OCI-M1 (cell line): ENCODE measurements around the gene SIGLEC1.
A peak's percentile ranks its signal among the peaks of the same experiment; 100 is the strongest.

Source experiments
- DNase-seq: peaks from one replicate; lab custom pipeline; 2025; lab: John Stamatoyannopoulos, UW

The SIGLEC1 gene

GRCh38 chr20:3712279-3712873 is at the start of gene SIGLEC1:
TSS of gene SIGLEC1 (minus strand) at chr20:3712600. CDS start at chr20:3707128, 5,472 bp downstream.
- DNase-seq = peak; percentile 46

DNA sequence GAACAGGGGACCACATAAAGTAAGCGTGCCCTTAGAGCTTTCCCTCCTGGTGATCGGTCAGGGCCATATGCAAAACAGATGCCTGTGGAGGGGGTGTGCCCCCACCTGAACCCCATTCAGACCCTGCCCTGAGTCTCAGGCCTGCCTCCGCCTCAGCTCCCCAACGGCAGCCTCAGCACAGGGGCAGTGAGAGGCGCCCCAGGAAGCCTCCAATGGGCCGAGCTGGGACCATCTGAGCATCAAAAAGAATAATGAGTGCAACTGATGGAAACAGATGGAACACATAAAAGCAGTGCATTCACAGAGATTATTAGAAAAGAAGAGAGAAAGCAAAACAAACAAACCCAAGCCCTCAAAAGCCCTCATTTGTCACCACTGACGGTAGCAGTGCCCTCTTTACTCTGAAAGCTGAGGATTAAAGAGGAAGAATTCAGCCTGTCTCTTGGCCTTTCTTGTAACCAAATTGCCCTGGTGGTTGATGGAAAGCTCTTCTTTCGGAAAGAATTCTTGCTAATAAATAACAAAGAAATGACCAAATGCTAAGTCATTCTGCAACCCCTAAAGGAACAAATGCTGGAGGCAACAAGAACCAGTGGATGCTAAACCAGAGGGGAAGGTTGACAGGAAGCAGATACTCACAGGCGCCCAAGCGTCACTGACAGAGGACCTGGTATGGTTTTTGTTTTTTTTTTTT is 48.4 kb upstream of the SIGLEC1 start:
- no peak for DNase-seq

DNA sequence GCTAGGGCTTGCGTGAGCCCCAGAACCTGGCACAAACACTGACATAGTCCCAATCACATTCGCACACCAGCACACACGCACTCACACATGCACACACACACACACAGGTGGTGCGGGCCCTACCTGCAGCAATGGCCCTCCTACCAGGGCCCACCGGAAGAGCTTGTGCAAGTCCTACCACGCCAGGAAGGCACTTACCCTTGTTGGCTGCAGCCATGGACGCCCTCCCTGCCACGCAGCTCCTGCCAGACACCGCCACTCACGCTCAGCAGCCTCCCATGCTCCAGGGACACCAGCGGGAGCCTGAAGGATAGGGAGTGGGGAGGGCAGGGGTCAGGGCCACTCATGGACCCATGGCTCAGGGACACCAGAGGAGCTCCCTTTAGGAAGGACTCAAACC is 47.5 kb upstream of the SIGLEC1 start:
- no peak for DNase-seq

GRCh38 chr20:3759316-3759823 is 47.0 kb upstream of the SIGLEC1 start:
- no peak for DNase-seq

DNA sequence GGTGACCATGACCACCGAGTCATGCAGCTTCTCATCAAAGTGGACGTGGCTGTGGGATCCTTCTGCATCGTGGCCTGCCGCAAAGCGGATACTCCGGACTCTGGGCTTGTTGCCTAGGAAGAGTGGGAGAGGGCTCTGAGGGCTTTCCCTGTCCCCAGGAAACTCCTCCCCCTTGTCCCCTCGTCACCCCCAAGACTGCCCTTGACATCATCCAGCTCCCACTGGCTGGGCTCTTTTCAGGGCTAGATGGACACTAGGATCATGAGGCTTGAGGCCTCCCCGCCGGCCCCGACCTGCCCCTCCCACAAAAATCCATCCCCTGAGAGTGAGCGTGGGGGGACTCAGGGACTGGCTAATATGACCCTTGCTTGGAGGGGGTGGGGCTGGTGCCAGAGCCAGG is 46.2 kb upstream of the SIGLEC1 start:
- no peak for DNase-seq

DNA sequence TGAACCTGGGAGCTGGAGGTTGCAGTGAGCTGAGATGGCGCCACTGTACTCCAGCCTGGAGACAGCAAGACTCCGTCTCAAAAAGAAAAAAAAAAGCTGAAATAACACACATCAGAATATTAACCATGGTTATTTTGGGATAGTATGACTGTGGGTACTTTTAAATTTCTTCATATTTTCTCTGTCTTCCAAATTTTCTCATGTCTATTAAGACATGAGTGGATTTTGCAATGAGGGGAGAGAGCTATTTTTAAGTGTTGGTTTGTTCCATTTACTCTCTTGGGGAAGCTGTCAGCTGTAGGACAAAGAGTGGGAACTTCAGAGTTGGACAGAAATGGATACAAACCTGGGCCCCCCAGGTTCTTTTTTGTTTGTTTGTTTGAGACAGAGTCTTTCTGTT is 44.9 kb upstream of the SIGLEC1 start:
- DNase-seq = no peak

DNA sequence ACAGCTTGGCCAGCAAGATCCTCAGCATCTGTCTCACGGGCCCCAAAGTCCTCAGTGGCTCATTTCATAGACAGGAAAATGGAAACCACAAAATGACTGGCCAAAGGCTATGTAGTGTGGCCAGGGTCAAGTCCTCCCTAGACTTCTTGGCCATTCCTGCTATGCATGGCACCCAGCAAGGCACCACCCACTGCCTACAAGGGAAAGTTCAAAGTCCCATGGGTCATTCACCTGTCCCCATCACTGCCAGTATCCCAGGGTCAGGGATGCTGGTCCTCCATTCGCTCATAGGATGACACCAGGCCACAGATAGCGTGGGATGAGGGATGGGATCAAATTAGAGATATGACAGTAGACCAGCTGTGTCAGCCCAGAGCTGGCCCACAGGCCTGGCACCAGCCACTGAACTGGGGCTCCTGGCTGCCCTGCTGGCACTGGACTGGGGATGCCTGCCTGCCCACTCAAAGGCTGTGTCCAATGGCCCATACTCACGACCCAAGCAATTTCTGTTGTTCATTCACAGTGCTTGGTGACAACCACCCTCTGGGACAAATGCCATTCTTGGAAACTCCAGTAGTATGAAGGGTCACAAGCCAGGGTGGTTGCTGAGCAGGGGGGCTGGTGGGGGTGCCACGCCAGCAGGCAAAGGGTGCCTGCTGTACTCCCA is 43.5 kb upstream of the SIGLEC1 start:
- no peak for DNase-seq

- no peak for DNase-seq
Observed at GRCh38 chr20:3755269-3755668, 42.9 kb upstream of the SIGLEC1 start.

DNA sequence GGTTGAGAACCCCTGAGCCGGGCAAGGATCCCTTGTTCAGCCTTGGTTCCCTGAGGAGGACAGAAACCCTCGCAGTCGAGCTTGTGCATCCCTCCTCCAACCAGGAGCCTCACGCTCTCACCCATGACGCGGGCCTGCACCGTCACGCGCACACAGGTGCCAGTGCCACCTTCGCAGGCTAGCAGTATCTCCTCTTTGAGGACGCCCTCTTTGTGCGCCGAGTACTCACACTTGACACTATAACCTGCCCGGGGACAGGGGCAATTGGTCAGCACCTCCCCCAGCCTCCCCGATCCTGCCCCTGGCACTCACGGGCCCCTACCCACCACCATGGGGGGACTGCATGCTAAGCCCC is 41.9 kb upstream of the SIGLEC1 start:
- DNase-seq = no peak

- no peak for DNase-seq
Observed at GRCh38 chr20:3753501-3754275, 41.3 kb upstream of the SIGLEC1 start.

DNA sequence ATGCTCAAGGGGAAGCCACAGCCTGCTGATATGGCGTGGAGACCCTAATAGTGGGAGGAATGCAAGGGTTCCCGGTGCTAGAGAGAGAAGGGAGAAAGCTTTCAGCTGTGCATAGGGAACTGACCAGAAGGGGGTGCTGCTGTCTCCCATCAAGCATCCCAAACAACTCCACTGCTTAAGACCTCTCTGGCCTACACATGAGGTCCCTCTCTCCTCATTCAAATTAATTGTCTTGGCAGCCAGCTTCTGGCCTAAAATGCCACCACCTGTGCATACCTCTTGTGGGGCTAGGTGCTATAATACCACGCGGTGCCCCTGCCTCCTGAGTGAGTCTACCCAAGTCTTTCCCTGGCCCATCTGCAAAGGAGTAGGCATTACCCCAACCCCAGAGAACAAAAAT is 40.7 kb upstream of the SIGLEC1 start:
- peak; percentile 77 for DNase-seq

GRCh38 chr20:3752386-3752759 is 40.0 kb upstream of the SIGLEC1 start:
- DNase-seq = no peak

GRCh38 chr20:3751675-3752385 is 39.4 kb upstream of the SIGLEC1 start:
- DNase-seq = peak; percentile 90

DNA sequence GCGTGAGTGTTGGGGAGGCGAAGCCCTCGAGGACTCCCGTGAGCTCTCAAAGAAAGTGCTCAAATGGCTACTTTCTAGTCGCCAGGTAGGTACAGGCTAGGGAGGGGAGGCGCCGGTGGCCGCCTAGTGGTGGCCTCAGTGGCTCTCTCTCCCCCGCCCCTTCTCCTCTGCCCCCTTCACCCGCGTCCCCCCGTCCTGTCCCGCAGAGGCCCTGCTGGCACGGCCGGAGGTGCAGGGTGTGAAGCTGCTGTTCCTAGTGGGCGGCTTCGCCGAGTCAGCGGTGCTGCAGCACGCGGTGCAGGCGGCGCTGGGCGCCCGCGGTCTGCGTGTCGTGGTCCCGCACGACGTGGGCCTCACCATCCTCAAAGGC is 38.9 kb upstream of the SIGLEC1 start:
- no peak for DNase-seq

GRCh38 chr20:3749689-3750531 is 37.5 kb upstream of the SIGLEC1 start:
- DNase-seq = no peak

DNA sequence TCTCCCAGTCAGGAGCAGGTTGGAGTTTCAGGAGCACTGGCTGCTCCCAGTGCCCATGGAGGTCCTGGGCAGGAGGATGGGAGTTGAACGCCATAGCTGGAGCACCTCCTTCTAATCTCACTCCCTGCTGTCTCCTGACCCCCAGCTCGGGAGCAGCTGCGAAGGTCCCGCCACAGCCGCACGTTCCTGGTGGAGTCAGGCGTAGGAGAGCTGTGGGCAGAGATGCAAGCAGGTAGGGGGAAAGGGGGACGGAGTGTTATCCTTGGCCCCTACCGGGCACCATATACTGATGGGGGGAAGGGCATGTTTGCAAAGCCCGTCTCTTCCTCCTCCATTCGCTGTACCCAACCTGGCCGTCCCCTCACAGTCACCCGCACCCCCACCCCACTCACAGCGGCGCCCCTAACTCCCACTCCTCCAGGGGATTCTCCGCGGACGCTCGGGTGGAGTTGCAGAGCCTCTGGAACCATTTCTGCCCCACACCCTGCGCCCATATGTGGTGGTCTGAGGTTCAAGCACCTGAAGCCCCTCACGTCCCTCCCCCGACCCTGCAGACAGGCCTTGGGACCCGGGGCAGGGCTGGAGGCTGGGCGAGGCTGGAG is 36.8 kb upstream of the SIGLEC1 start:
- no peak for DNase-seq

GRCh38 chr20:3748073-3748472 is 35.7 kb upstream of the SIGLEC1 start:
- no peak for DNase-seq

DNA sequence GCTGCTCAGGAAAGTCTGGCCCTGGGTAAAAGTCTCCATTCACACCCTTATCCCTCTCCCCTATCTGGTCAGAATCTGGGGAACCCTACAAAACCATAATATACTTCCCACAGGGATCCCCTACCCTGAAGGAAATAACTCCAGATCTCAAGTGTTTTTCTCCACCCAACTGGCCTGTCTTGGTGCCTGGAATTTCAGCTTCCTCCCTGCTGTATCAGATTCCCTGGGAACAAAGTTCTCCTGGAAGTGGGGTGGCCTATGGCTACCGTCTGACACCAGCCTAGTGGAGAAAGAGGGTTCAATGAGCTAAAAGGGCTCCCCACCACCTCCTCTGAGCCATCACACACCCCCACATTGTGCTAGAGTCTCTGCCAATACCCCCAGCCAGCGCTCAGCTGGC is 35.1 kb upstream of the SIGLEC1 start:
- DNase-seq = no peak

GRCh38 chr20:3745686-3746173 is 33.3 kb upstream of the SIGLEC1 start:
- no peak for DNase-seq
